GM13977 (cell line): ENCODE measurements around the gene RAPGEF1.

Experiments
- DNase-seq: peaks from one replicate; pipeline ENCODE4 v3.0.0; 2012; ENCODE audit warnings: low spot score
- CTCF ChIP-seq: IDR thresholded peaks from 2 replicates; pipeline ENCODE4 v1.5.1; 2012; ENCODE audit warnings: mild to moderate bottlenecking, control low read depth; ENCODE audit not compliant: insufficient read depth; ENCODE audit errors: extremely low read depth, missing control alignments
- in situ Hi-C: fragments of 300-500 bp; cut with MboI; formaldehyde crosslinking; loops from one replicate; pipeline ENCODE4 v1.12.0; 2022; ENCODE audit warnings: low sequenced_read_pairs, low pct_unique_long_range_greater_than_20kb, mixed read lengths, inconsistent platforms; ENCODE audit not compliant: unreplicated experiment

RAPGEF1 gene

GRCh38 chr9:131743501-131743900, 3.6 kb upstream of the RAPGEF1 start:
- no peak for TF ChIP-seq CTCF
- in situ Hi-C loops: loop anchor here (10.0 kb wide), 2 partner anchors 149 to 379 kb away; no protein-coding TSS in a partner anchor
- no peak for DNase-seq

DNA sequence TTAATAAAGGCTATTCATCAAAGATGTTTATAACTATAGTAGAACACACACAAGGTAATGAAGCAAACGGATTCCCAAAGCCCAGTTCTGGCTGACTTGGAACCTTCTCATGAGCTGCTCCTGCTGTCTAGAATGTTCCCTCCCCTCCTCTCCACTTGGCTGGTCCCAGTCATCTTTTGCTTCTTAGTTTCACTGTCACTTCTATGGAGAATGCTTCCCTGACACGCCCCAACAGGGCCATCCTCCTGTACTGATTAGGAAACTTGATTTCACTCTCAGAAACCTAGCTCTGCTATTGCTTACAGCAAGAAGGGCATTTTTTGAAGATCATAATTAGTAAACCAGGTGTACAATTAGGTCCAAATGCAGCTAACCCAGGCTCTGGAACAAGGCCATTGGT, 3.2 kb upstream of the RAPGEF1 start:
- no peak for TF ChIP-seq CTCF
- in situ Hi-C loops: loop anchor here (10.0 kb wide), 2 partner anchors 148 to 378 kb away; no protein-coding TSS in a partner anchor
- no peak for DNase-seq

DNA sequence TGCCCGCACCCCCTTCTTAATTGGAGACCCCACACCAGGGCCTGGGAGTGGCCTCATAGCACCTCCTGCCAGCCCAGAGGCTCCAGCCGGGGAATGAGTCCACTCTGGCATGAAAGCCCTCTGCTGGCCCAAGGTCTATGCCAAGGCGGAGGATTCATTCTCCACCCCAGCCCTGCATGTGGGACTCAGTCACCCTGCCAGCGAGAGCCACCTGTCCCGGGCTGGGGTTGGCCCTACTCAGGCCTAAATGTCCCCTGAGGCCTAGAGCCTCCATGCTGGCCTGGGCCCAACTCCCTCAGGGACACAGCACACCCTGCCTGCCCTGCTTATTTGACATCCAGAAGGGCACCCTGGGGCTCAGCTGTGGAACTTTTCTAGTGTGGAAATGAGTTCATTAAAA, 1.0 kb upstream of the RAPGEF1 start:
- no peak for DNase-seq
- in situ Hi-C loops: loop anchor here (10.0 kb wide), 2 partner anchors 146 to 376 kb away; no protein-coding TSS in a partner anchor
- TF ChIP-seq CTCF: no peak

DNA sequence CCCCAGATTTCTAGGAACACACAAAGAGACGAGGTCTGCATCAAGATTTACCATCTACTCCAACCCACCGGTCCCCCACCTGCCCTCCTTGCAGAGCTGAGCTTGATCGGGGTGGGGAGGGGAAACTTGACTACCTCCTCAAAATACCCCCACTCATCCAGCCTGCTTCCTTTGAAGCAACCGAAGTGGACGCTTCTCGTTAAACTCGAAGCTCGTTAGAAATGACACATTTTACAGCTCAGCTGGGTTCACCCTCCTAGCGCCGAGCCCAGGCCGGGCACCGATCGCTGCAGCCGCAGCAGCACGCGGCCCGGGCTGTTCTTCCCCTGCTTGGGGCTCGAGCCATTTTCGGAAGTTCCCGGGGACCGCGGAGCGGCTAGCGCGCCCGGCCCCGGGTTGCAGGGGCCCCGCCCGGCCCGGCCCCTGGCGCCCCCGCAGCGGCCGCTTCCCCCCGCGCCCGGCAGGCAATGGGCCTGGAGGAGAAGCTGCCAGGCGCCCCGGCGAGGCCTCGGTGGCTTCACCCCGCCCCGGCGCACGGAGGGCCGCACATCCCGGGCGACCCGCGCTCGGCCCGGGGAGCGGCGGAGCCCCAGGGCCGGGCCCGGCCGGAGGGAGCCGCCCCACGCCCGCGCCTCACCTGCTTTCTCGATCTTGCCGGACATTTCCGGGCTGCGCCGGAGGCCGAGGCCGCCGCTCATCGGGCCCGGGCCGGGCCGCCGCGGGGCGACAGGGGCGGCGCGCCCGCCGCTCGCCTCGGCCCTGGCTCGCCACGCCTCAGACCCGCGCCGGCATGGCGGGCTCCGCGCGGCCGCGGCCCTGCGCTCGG, 530 bp downstream of the RAPGEF1 start:
- in situ Hi-C loops: loop anchor here (10.0 kb wide), 1 partner anchor 85 kb away; no protein-coding TSS in a partner anchor
- peak; percentile 72 for DNase-seq
- TF ChIP-seq CTCF: no peak

GRCh38 chr9:131738293-131739132, 1.4 kb downstream of the RAPGEF1 start:
- DNase-seq: peak; percentile 41
- in situ Hi-C loops: loop anchor here (10.0 kb wide), 1 partner anchor 84 kb away; no protein-coding TSS in a partner anchor
- TF ChIP-seq CTCF: no peak

- in situ Hi-C loops: loop anchor here (10.0 kb wide), 1 partner anchor 83 kb away; no protein-coding TSS in a partner anchor
- no peak for DNase-seq
- TF ChIP-seq CTCF: no peak
Measured at GRCh38 chr9:131737426-131737825, 2.5 kb downstream of the RAPGEF1 start.
